T47D (cell line): ENCODE measurements around the gene ZNF574.
A peak's percentile ranks its signal among the peaks of the same experiment; 100 is the strongest.

ENCODE experiments used
- DNase-seq, 2 experiments: peaks; one replicate each; pipeline versions ENCODE4 v3.0.0 to v3.0.0-alpha.2; 2011 to 2012; ENCODE audit warnings: low read depth in 1 of 2, low spot score in 1 of 2
- JUND ChIP-seq: IDR thresholded peaks from 2 replicates; pipeline ENCODE4 v1.6.1; 2012; ENCODE audit warnings: low read depth
- in situ Hi-C: cut with HindIII; loops from 2 replicates; pipeline ENCODE4 v1.10.0; 2016; ENCODE audit warnings: low sequenced_read_pairs, low pct_unique_long_range_greater_than_20kb

Gene ZNF574

DNA sequence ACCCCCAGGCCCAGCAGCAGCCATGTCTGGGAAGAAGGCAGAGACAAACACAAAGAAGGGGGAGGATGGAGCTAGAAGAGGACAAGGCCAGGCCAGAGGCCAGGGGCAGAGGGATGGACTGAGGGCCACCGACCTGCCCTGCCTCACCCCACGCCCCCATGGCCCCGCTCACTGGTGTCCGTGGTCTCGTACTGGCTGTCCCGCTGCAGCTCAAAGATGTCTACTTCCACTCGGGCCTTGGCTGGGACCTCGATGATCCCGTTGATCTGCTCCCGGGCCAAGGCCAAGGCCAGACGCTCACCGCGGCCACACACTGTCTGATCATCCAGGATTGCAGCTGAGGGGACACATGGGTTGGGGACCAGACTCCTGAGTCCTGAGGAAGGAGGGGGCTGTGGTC is 10.9 kb upstream of the ZNF574 start:
- TF ChIP-seq JUND = no peak
- DNase-seq = no peak
- in situ Hi-C loops = no loop called here

DNA sequence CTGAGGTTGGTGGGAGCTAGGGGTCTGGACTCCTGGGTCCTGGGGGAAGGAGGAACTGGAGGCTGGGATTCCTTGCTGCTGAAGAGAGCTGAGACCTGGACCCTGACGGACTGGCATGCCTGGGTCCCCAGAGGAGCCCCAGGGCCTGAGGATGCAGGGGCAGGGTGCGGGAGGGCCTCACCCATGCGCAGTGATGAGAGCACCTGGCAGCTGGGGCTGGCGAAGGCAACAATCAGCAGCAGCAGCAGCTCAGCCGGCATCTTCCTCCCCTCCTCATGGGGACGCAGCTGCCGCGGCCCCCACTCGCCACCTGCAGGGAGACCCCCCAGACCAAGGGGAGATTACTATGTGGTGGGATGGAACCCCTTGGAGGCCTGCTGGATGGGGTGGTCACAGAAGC is 10.5 kb upstream of the ZNF574 start:
- no peak for DNase-seq
- in situ Hi-C loops = no loop called here
- TF ChIP-seq JUND = no peak

DNA sequence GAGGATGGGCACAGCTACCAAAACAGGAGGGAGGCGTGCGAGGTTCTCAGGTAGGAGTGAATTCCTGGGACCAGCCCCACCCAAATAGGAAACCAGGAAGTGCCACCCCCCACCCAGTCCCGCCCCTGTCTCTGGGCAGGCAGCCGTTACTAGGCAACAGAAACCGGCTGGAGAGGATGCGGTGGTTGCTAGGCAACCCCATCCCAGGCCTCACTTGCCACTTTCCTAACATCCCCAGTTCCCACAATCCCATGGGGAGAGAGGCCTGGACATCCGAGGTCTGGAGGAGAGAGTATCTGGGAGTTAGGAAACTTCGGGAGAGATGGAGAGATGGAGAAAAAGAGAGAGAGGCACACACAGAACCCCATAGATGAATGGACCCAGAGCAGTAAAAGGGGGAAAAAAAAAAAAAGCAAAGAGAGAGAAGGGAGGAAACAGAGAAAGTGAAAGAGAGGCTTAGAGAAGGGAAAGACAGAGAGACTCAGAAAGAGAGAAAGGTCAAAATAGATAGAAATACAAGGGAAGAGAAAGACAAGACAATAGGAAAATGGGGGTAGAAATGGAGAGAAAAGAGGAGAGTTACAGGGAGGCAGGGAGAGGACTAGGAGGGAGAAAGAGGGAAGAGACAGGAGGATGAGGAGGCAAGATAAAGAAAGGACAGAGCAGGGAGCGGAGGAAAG is 9.8 kb upstream of the ZNF574 start:
- no peak for TF ChIP-seq JUND
- in situ Hi-C loops = no loop called here
- peak; percentile 21 to 71 for DNase-seq

DNA sequence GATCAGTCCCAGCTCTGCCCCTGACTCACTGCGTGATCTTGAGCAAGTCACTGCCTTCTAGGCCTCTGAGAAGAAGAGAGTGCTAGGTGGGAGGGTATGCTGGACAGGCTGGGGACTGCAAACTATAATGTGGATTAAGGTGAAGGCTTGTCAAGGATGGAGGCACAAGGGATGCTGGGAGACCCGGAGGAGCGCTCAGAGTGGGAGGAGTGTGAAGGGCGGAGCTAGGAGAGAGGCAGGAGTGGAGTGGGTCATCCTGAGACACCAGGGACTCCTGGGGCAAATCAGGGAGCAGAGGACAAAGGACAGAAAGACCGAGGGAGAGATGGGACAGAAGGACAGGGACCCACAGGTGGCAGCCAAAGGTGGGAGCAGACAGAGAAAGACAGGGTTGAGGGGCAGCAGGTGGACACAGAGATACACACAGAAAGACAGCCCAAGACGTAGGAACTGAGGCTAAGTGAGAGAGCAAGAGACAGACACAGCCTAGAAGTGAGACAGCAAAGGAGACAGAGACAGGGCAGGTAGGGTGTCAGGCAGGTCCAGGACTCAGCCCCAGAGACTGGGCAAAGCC is 8.6 kb upstream of the ZNF574 start:
- DNase-seq = no peak
- in situ Hi-C loops = no loop called here
- no peak for TF ChIP-seq JUND

DNA sequence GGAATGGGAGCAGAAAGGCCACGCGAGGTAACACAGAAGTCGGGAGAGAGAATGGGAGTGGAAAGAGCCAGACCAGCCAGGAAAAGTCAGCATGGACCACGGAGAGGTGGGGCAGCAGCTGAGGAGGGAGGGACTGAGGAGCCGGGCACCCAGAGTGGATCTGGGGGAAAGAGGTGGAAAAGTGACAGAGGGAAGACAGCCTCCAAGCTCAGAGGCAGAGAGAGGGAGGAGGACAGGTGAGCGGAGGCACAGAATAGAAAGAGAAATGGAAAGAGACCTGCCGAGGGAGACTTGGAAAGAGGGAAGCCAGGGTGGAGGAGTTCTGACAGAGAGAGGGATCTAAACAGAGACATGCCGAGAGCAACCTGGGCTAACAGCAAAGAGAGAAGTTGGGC is 7.6 kb upstream of the ZNF574 start:
- no peak for DNase-seq
- no peak for TF ChIP-seq JUND
- in situ Hi-C loops = no loop called here

DNA sequence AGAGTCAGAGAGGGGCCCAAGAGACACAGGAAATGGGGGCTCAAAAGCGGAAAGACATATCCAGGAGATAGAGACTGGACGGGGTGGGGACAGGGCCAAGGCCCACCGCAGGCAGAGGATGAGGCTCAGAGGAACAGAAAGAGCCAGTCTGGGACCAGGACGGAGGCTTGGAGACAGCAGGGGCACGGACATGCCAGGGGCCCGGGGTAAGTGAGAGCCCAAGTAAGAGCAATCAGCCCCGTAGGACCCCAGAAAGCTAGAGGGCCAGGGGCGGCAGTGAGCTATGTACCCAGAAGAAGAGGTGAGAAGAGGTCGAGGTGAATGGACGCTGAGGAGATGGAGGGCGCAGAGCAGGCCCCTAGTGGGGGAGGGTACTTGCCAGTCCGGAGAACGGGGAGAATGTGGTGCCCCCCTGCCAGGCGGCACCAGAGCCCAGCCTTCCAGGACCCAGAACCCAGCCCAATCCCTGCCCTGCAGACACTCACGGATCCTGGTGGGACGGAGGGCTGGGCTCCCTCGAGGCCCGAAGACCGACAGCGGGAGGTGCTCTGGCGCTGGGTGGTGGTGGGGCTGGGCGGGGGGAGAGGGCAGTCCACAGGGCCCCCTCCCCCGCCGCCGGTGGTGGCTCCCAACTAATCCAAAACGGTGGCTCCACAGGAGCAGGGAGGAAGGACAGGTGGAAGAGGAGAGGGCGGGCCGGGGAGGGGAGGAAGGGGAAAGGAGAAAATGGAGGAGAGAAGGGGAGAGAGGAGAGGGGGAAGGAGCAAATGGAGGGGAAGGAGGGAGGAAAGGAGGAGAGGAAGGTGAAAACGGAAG is 7.0 kb upstream of the ZNF574 start:
- in situ Hi-C loops = no loop called here
- no peak for TF ChIP-seq JUND

DNA sequence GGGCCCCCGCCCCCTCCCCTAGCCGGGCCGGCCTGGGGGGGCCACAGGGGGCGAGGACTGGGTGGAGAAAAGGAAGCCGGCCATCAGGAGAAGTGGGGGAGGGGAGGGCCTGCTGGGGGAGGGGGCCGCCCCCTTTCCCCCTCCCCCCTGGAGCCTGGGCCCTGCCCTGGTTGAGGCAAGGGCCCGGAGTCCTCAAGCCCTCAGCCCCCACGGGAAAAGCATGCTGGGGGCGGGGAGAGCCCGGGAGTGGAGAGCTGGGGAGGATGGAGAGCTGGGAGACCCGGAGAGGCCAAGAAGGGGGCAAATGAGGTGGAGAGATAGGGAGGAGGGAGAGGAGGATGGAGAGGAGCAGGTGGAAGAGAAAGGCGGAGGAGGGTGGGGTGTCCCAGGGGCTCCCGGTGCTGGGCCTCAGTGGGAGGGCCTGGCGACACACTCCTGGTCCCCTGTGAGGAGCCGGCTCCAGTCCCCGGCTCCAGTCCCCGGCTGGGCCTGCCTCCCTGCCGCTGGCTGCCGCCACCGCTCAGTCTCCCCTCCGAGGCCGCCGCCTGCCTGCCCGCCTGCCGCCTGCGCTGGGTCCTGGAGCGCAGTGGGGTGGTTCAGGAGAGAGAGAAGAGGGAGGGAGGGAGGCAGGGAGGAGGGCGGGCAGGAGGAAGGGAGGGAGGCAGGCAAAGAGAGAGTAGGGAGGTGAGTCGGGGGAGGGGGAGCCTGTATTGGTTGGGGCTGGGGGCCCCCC is 6.2 kb upstream of the ZNF574 start, which contains the start of gene GRIK5:
Gene GRIK5, minus strand, starts transcription at position 588 of the 733 bp plus-strand sequence. CDS start 4,436 bp downstream, outside the sequence.
- DNase-seq = no peak
- in situ Hi-C loops = no loop called here
- TF ChIP-seq JUND = no peak

More for the DNA sequence above, 7.0 kb upstream of the ZNF574 start:
- no peak for DNase-seq

DNA sequence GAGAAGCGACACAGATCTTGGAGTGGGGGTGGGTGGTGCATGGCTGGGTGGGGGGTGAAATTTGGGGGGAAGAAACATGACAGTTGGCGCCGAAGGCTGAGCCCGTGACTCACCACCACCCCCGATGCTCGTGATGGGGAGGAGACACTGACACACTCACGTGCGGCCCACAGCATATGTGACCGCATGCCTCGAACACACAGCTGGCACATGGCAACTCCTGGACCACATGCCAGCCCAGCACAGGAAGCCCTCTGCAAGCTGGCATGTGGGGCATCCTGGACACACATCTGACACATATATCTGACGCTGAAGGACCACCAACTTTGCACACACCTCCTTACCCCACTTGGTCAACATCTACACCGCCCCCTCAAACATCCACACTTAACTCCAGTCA is 4.7 kb upstream of the ZNF574 start:
- no peak for TF ChIP-seq JUND
- in situ Hi-C loops = no loop called here
- no peak for DNase-seq

DNA sequence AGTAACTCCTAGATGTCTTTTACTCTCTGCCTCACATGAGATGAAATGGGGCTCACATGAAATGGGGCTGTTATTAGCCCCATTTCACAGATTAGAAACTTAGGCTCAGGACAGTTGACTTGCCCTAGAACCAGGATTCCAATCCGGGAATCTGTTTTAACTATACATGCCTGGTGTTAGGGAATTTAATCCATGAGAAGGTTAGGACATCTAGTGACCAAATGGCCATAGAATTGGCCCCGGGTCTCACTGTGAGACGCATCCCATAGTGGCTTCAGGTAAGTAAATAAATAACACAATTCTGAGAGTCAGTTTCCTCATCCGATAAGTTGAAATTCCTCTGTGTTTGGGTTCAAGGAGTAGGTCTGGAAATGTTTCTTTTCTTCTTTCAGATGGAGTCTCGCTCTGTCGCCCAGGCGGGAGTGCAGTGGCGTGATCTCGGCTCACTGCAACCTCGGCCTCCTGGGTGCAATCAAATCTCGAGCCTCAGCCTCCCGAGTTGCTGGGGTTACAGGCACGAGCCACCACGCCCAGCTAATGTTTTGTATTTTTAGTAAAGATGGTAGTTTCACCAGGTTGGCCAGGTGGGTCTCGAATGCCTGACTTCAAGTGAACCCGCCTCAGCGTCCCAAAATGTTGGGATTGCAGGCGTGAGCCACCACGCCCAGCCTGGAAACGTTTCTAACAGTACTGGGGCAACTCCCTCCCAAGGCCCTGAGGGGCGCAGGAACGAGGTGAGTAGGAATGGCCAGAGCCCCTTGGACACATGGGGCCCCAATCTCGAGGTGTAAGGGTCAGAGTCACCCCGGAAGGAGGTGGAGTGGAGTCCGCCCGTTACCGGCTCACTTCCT is 1.2 kb upstream of the ZNF574 start:
- in situ Hi-C loops = no loop called here
- TF ChIP-seq JUND = no peak
- DNase-seq = no peak

DNA sequence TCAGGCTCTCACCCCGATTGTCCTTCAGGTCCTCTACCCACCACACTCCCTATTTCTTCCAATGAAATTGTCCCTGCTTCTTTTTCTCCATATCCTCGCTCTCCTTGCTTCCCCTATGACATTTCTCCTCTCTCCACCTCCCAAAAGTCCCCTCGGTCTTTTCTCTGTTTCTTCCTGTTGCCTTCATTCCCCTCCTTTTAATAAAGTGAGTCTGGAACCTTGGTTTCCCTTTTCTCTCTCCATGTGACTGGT is 676 bp upstream of the ZNF574 start:
- TF ChIP-seq JUND = no peak
- in situ Hi-C loops = no loop called here
- DNase-seq = peak; percentile 25 to 27

DNA sequence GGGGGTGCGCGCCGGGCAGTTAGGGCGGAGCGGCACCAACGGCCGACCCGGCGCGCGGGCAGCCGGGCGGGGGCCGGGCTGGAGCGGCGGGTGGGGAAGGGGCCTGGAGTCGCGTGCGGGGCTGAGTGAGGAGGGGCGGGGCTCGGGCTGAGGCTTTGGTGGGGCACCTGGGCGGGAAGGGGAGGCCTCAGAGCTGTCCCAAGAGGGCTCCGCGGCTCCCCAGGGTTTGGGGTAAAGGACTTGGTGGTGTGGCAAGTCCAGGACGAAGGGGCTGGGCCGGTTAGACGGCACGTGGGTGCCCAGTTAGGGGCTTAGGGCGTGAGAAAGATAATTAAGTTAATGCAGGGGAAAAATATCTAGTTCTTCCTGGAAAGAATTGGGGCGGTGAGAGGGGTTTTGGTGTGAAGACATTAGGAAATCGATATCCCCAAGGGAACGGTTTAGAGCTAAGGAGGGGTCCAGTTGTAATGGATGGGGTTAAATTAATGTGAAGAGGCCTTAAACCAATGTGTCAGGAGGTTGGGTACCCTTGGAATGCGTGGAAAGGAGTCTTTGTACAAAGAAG is 496 bp downstream of the ZNF574 start:
- no peak for DNase-seq
- no peak for TF ChIP-seq JUND
- in situ Hi-C loops = no loop called here

DNA sequence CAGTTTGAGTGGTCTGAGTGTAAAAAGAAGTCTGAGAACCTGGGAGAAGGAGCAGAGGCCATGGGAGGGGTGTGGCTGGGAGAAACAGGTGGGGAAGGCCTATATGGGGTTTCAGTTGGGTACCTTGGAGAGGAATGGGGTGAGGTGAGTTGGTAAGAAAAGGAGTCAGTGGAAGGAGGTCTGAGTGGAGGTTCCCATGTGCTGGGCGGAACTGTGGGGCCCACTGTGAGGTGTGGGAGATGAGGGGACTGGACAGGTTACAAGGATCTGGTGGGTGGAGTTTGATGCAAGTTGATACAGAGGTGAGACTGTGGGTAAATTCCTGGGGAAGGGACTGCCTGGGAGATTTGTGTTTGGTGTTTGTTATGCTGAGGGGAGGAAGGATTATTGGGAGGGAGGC is 2.1 kb downstream of the ZNF574 start:
- no peak for DNase-seq
- no peak for TF ChIP-seq JUND
- in situ Hi-C loops = no loop called here
